Activated CD4-positive, alpha-beta T cell treated with anti-CD3 and anti-CD28 coated beads, Interleukin-2, amount 10 ng/mL, durations not matched to agents 7 days and 5 days (primary cell): Measurements from ENCODE around the gene ITGAV. TPM values are rescaled to one million over a fixed set of nuclear protein-coding genes. Genes with fewer than 3 reads are reported as not detected.

ENCODE experiments used
- CTCF ChIA-PET: fragments of 350-600 bp; sonication (Branson Sonifier 250); formaldehyde crosslinking; loops from one replicate; lab custom pipeline; 2021; ENCODE audit warnings: antibody characterized with exemption; lab: Charles Lee
- POLR2A ChIA-PET: fragments of 350-600 bp; sonication (Branson Sonifier 250); formaldehyde crosslinking; loops from one replicate; lab custom pipeline; 2021; ENCODE audit warnings: antibody characterized with exemption; lab: Charles Lee
- DNase-seq: peaks from one replicate; pipeline ENCODE4 v3.0.0-alpha.2; 2020
- H3K27ac Mint-ChIP-seq: one replicate; pipeline ENCODE4 v1.8.0; 2021; ENCODE audit warnings: mild to moderate bottlenecking, moderate library complexity, mixed read lengths
- H3K27me3 Mint-ChIP-seq: one replicate; pipeline ENCODE4 v1.8.0; 2021; ENCODE audit warnings: mixed read lengths
- H3K36me3 Mint-ChIP-seq: one replicate; pipeline ENCODE4 v1.8.0; 2021; ENCODE audit warnings: low read depth, mixed read lengths
- H3K4me1 Mint-ChIP-seq: one replicate; pipeline ENCODE4 v1.8.0; 2021; ENCODE audit warnings: mixed read lengths
- H3K4me3 Mint-ChIP-seq: one replicate; pipeline ENCODE4 v1.8.0; 2021; ENCODE audit warnings: mild to moderate bottlenecking, moderate library complexity, mixed read lengths
- H3K9me3 Mint-ChIP-seq: one replicate; pipeline ENCODE4 v1.8.0; 2021; ENCODE audit warnings: mixed read lengths
- total RNA-seq, 2 experiments: library from RNA; stranded (reverse); gene quantifications; one replicate each; pipeline ENCODE4 v1.2.3, GENCODE V29; 2021

The ITGAV gene
- total RNA-seq, 2 experiments from 2014 or later, result 6.5 to 7.0 TPM

GRCh38 chr2:186607660-186608324 is 17.9 kb downstream of the ITGAV start:
- H3K9me3 Mint-ChIP-seq, result no peaks in the 10 kb centered on the region
- CTCF ChIA-PET, result interaction anchor here (1.0 kb wide), 1 partner anchor 18 kb away, joined by 3 read pairs; the partner anchor contains the start of gene ITGAV
- no peaks in the 10 kb centered on the region for H3K27me3 Mint-ChIP-seq

GRCh38 chr2:186610785-186611184 is 20.9 kb downstream of the ITGAV start:
- DNase-seq, result no peak
- H3K27me3 Mint-ChIP-seq, result no peaks in the 10 kb centered on the region
- ChIA-PET CTCF (interaction anchor here (0.7 kb wide), 1 partner anchor 8 kb away, joined by 3 read pairs; no protein-coding TSS in a partner anchor), POLR2A (no interaction called here)
- no peaks in the 10 kb centered on the region for H3K4me1 Mint-ChIP-seq
- H3K4me3 Mint-ChIP-seq, result no peak overlapping the region
- H3K36me3 Mint-ChIP-seq, result peaks cover 2% of the 10 kb centered on the region
- no peak overlapping the region for H3K27ac Mint-ChIP-seq
- H3K9me3 Mint-ChIP-seq, result no peaks in the 10 kb centered on the region

More at GRCh38 chr2:186607660-186608324, 17.9 kb downstream of the ITGAV start:
- Mint-ChIP-seq H3K36me3 (no peaks in the 10 kb centered on the region), H3K4me1 (no peaks in the 10 kb centered on the region), H3K27ac (no peak overlapping the region), H3K4me3 (no peak overlapping the region)
- no peak for DNase-seq
- POLR2A ChIA-PET, result interaction anchor here (0.7 kb wide), 1 partner anchor 14 kb away, joined by 7 read pairs; no protein-coding TSS in a partner anchor

GRCh38 chr2:186611526-186611925 is 21.7 kb downstream of the ITGAV start:
- ChIA-PET POLR2A (no interaction called here), CTCF (interaction anchor here (0.7 kb wide), 1 partner anchor 9 kb away, joined by 3 read pairs; no protein-coding TSS in a partner anchor)
- DNase-seq, result no peak
- no peaks in the 10 kb centered on the region for H3K9me3 Mint-ChIP-seq
- H3K4me3 Mint-ChIP-seq, result no peak overlapping the region
- no peaks in the 10 kb centered on the region for H3K4me1 Mint-ChIP-seq
- H3K27ac Mint-ChIP-seq, result no peak overlapping the region
- no peaks in the 10 kb centered on the region for H3K27me3 Mint-ChIP-seq
- H3K36me3 Mint-ChIP-seq, result peaks cover 2% of the 10 kb centered on the region

- no peak overlapping the region for H3K27ac Mint-ChIP-seq
Observed at GRCh38 chr2:186612026-186612425, 22.2 kb downstream of the ITGAV start.

GRCh38 chr2:186612555-186613440 is 22.9 kb downstream of the ITGAV start:
- CTCF ChIA-PET, result interaction anchor here (0.7 to 0.9 kb wide), 2 partner anchors 10 to 16 kb away, joined by 3 read pairs; no protein-coding TSS in a partner anchor
- H3K36me3 Mint-ChIP-seq, result peaks cover 2% of the 10 kb centered on the region
- no peaks in the 10 kb centered on the region for H3K4me1 Mint-ChIP-seq
- no peaks in the 10 kb centered on the region for H3K27me3 Mint-ChIP-seq
- H3K27ac Mint-ChIP-seq, result no peak overlapping the region
- DNase-seq, result no peak
- H3K9me3 Mint-ChIP-seq, result no peaks in the 10 kb centered on the region
- H3K4me3 Mint-ChIP-seq, result no peak overlapping the region
- POLR2A ChIA-PET, result no interaction called here

More at GRCh38 chr2:186612026-186612425, 22.2 kb downstream of the ITGAV start:
- ChIA-PET CTCF (interaction anchor here (0.7 kb wide), 1 partner anchor 15 kb away, joined by 3 read pairs; no protein-coding TSS in a partner anchor), POLR2A (no interaction called here)
- no peaks in the 10 kb centered on the region for H3K4me1 Mint-ChIP-seq
- H3K9me3 Mint-ChIP-seq, result no peaks in the 10 kb centered on the region
- no peak for DNase-seq
- no peak overlapping the region for H3K4me3 Mint-ChIP-seq
- no peaks in the 10 kb centered on the region for H3K27me3 Mint-ChIP-seq
- peaks cover 2% of the 10 kb centered on the region for H3K36me3 Mint-ChIP-seq

GRCh38 chr2:186614373-186614772 is 24.5 kb downstream of the ITGAV start:
- peaks cover 3% of the 10 kb centered on the region for H3K36me3 Mint-ChIP-seq

GRCh38 chr2:186617148-186617547 is 27.3 kb downstream of the ITGAV start:
- ChIA-PET POLR2A (no interaction called here), CTCF (interaction anchor here (0.6 kb wide), 1 partner anchor 113 kb away, joined by 3 read pairs; no protein-coding TSS in a partner anchor)
- Mint-ChIP-seq H3K36me3 (peaks cover 3% of the 10 kb centered on the region), H3K27ac (no peak overlapping the region), H3K9me3 (no peaks in the 10 kb centered on the region), H3K4me3 (no peak overlapping the region), H3K27me3 (no peaks in the 10 kb centered on the region), H3K4me1 (no peaks in the 10 kb centered on the region)
- DNase-seq, result no peak

More at GRCh38 chr2:186614373-186614772, 24.5 kb downstream of the ITGAV start:
- ChIA-PET CTCF (no interaction called here), POLR2A (no interaction called here)
- Mint-ChIP-seq H3K27me3 (no peaks in the 10 kb centered on the region), H3K4me1 (no peaks in the 10 kb centered on the region), H3K9me3 (no peaks in the 10 kb centered on the region), H3K4me3 (no peak overlapping the region), H3K27ac (no peak overlapping the region)
- no peak for DNase-seq

GRCh38 chr2:186617771-186618170 is 27.9 kb downstream of the ITGAV start:
- POLR2A ChIA-PET, result no interaction called here
- Mint-ChIP-seq H3K4me1 (no peaks in the 10 kb centered on the region), H3K36me3 (peaks cover 3% of the 10 kb centered on the region), H3K27me3 (no peaks in the 10 kb centered on the region), H3K4me3 (no peak overlapping the region), H3K27ac (no peak overlapping the region), H3K9me3 (no peaks in the 10 kb centered on the region)
- CTCF ChIA-PET, result interaction anchor here (0.6 kb wide), 1 partner anchor 113 kb away, joined by 3 read pairs; no protein-coding TSS in a partner anchor
- no peak for DNase-seq

- H3K4me3 Mint-ChIP-seq, result no peak overlapping the region
- H3K27ac Mint-ChIP-seq, result no peak overlapping the region
- no peak for DNase-seq
- ChIA-PET CTCF (no interaction called here), POLR2A (no interaction called here)
- H3K36me3 Mint-ChIP-seq, result peaks cover 3% of the 10 kb centered on the region
- H3K9me3 Mint-ChIP-seq, result no peaks in the 10 kb centered on the region
- peaks cover 1% of the 10 kb centered on the region for H3K4me1 Mint-ChIP-seq
- no peaks in the 10 kb centered on the region for H3K27me3 Mint-ChIP-seq
Observed at GRCh38 chr2:186618696-186619095, 28.8 kb downstream of the ITGAV start.

- Mint-ChIP-seq H3K4me3 (no peak overlapping the region), H3K9me3 (no peaks in the 10 kb centered on the region), H3K27ac (no peak overlapping the region), H3K36me3 (peaks cover 5% of the 10 kb centered on the region), H3K27me3 (no peaks in the 10 kb centered on the region), H3K4me1 (peaks cover 1% of the 10 kb centered on the region)
- DNase-seq, result no peak
- CTCF ChIA-PET, result interaction anchor here (1.1 kb wide), 1 partner anchor 10 kb away, joined by 3 read pairs; no protein-coding TSS in a partner anchor
- POLR2A ChIA-PET, result no interaction called here
Observed at GRCh38 chr2:186623084-186623483, 33.2 kb downstream of the ITGAV start.

GRCh38 chr2:186624276-186624675 is 34.4 kb downstream of the ITGAV start:
- H3K27me3 Mint-ChIP-seq, result no peaks in the 10 kb centered on the region
- H3K27ac Mint-ChIP-seq, result no peak overlapping the region
- peaks cover 4% of the 10 kb centered on the region for H3K36me3 Mint-ChIP-seq
- ChIA-PET CTCF (no interaction called here), POLR2A (no interaction called here)
- peaks cover 1% of the 10 kb centered on the region for H3K4me1 Mint-ChIP-seq
- no peak for DNase-seq
- H3K4me3 Mint-ChIP-seq, result no peak overlapping the region
- H3K9me3 Mint-ChIP-seq, result no peaks in the 10 kb centered on the region

GRCh38 chr2:186629250-186629996 is 39.6 kb downstream of the ITGAV start:
- POLR2A ChIA-PET, result no interaction called here
- H3K4me1 Mint-ChIP-seq, result no peaks in the 10 kb centered on the region
- no peak overlapping the region for H3K4me3 Mint-ChIP-seq
- no peak overlapping the region for H3K27ac Mint-ChIP-seq
- DNase-seq, result no peak
- H3K9me3 Mint-ChIP-seq, result no peaks in the 10 kb centered on the region
- H3K27me3 Mint-ChIP-seq, result no peaks in the 10 kb centered on the region
- peaks cover 2% of the 10 kb centered on the region for H3K36me3 Mint-ChIP-seq
- CTCF ChIA-PET, result interaction anchor here (1.1 kb wide), 1 partner anchor 10 kb away, joined by 3 read pairs; no protein-coding TSS in a partner anchor
